ENCODE measurements around the gene CTCFL.

The CTCFL gene

GRCh38 chr20:57535297-57535696, 10.4 kb upstream of the CTCFL start:
- no peak for DNase-seq (ENCODE audit: low spot score)
- no peak overlapping the region for H3K4me3 ChIP-seq
- TF ChIP-seq CTCF (IDR thresholded peaks at IDR 0.05) = no peak

GRCh38 chr20:57532104-57532503, 7.2 kb upstream of the CTCFL start:
- no peak for TF ChIP-seq CTCF (IDR thresholded peaks at IDR 0.05)
- Histone ChIP-seq H3K27ac (no peak overlapping the region), H3K4me3 (no peak overlapping the region)
- no peak for DNase-seq (ENCODE audit: low spot score)

More at GRCh38 chr20:57535297-57535696, 10.4 kb upstream of the CTCFL start:
- no peak overlapping the region for H3K27ac ChIP-seq

- no peak for DNase-seq (ENCODE audit: low spot score)
- H3K4me3 ChIP-seq = no peak overlapping the region
- H3K27ac ChIP-seq = no peak overlapping the region
- TF ChIP-seq CTCF (IDR thresholded peaks at IDR 0.05) = no peak
Observed at GRCh38 chr20:57530327-57530981, 5.5 kb upstream of the CTCFL start.

- Histone ChIP-seq H3K27ac (no peak overlapping the region), H3K4me3 (no peak overlapping the region)
- DNase-seq (ENCODE audit: low spot score) = no peak
- TF ChIP-seq CTCF (IDR thresholded peaks at IDR 0.05) = no peak
Observed at GRCh38 chr20:57529810-57530209, 4.9 kb upstream of the CTCFL start.

- no peak for DNase-seq (ENCODE audit: low spot score)
- TF ChIP-seq CTCF (IDR thresholded peaks at IDR 0.05) = no peak
- no peak overlapping the region for H3K4me3 ChIP-seq
- no peak overlapping the region for H3K27ac ChIP-seq
Observed at GRCh38 chr20:57529160-57529585, 4.2 kb upstream of the CTCFL start.

GRCh38 chr20:57528148-57528547, 3.2 kb upstream of the CTCFL start:
- TF ChIP-seq CTCF (IDR thresholded peaks at IDR 0.05) = no peak
- Histone ChIP-seq H3K27ac (no peak overlapping the region), H3K4me3 (no peak overlapping the region)
- no peak for DNase-seq (ENCODE audit: low spot score)

GRCh38 chr20:57527728-57528127, 2.8 kb upstream of the CTCFL start:
- TF ChIP-seq CTCF (IDR thresholded peaks at IDR 0.05) = no peak

More at GRCh38 chr20:57527728-57528127, 2.8 kb upstream of the CTCFL start:
- Histone ChIP-seq H3K4me3 (no peak overlapping the region), H3K27ac (no peak overlapping the region)
- no peak for DNase-seq (ENCODE audit: low spot score)
